Ascending aorta (tissue), 2 donors: ENCODE data around the gene SLIT3. TPM values are rescaled to one million over a fixed set of nuclear protein-coding genes. Genes with fewer than 3 reads are reported as not detected.

Experiments
- DNase-seq, 2 donors: peaks; one replicate each; pipeline ENCODE4 v3.0.0-alpha.2; 2019; ENCODE audit warnings: low spot score in 2 of 2
- H3K27ac ChIP-seq, 2 donors: fragments of 200-600 bp; sonication (generic); one replicate each; pipeline ENCODE4 v1.5.1; 2016 to 2017; ENCODE audit warnings: mild to moderate bottlenecking in 1 of 2
- H3K27me3 ChIP-seq: fragments of 200-600 bp; sonication (generic); one replicate; pipeline ENCODE4 v1.5.1; 2017
- H3K36me3 ChIP-seq, 2 donors: fragments of 200-600 bp; sonication (generic); one replicate each; pipeline ENCODE4 v1.5.1; 2016
- H3K4me1 ChIP-seq, 2 donors: fragments of 200-600 bp; sonication (generic); one replicate each; pipeline ENCODE4 v1.5.1; 2016 to 2017; ENCODE audit warnings: mild to moderate bottlenecking in 1 of 2
- H3K4me3 ChIP-seq, 2 donors: fragments of 200-600 bp; sonication (generic); one replicate each; pipeline ENCODE4 v1.5.1; 2016 to 2017; ENCODE audit warnings: mild to moderate bottlenecking in 1 of 2
- H3K9me3 ChIP-seq, 2 donors: fragments of 200-600 bp; sonication (generic); one replicate each; pipeline ENCODE4 v1.5.1; 2016
- CTCF ChIP-seq, 3 experiments: fragments of 200-600 bp in 2 of 3; fragments of 450-650 bp in 1 of 3; sonication (generic) in 2 of 3; IDR thresholded peaks; one replicate each; pipeline ENCODE4 v1.5.1; 2016 to 2019; ENCODE audit warnings: antibody characterized with exemption in 3 of 3, mild to moderate bottlenecking in 1 of 3, moderate library complexity in 1 of 3
- intact Hi-C: fragments of 100-400 bp; cut with DNase I; formaldehyde crosslinking; loops from one replicate; pipeline ENCODE4 v1.15.1; 2023
- total RNA-seq: library from RNA; depleted of rRNA; stranded (reverse); fragments of >200 nt; gene quantifications from one replicate; pipeline ENCODE4 v1.1.0, GENCODE V29; 2016

SLIT3 gene
- total RNA-seq, 1 donor from 2014 or later: 128 TPM

- H3K9me3 ChIP-seq: no peaks in the 10 kb centered on the region
- H3K27ac ChIP-seq: no peak overlapping the region
- no peaks in the 10 kb centered on the region for H3K36me3 ChIP-seq
- intact Hi-C loops: no loop called here
- no peak overlapping the region for H3K4me3 ChIP-seq
- TF ChIP-seq CTCF (IDR thresholded peaks at IDR 0.05): no peak
- no peaks in the 10 kb centered on the region for H3K4me1 ChIP-seq
- H3K27me3 ChIP-seq: no peaks in the 10 kb centered on the region
- DNase-seq: no peak
Observed at GRCh38 chr5:168872246-168872645, 428.7 kb downstream of the SLIT3 start.

- TF ChIP-seq CTCF (IDR thresholded peaks at IDR 0.05): no peak
- no peak overlapping the region for H3K27ac ChIP-seq
- H3K4me1 ChIP-seq: no peaks in the 10 kb centered on the region
- H3K9me3 ChIP-seq: no peaks in the 10 kb centered on the region
- no peaks in the 10 kb centered on the region for H3K36me3 ChIP-seq
- no peaks in the 10 kb centered on the region for H3K27me3 ChIP-seq
- intact Hi-C loops: no loop called here
- DNase-seq: no peak
- no peak overlapping the region for H3K4me3 ChIP-seq
Observed at GRCh38 chr5:168870910-168871309, 430.0 kb downstream of the SLIT3 start.

- no peak for TF ChIP-seq CTCF (IDR thresholded peaks at IDR 0.05)
- intact Hi-C loops: no loop called here
- H3K27me3 ChIP-seq: no peaks in the 10 kb centered on the region
- H3K4me3 ChIP-seq: no peak overlapping the region
- no peak overlapping the region for H3K27ac ChIP-seq
- no peaks in the 10 kb centered on the region for H3K36me3 ChIP-seq
- DNase-seq: no peak
- no peaks in the 10 kb centered on the region for H3K4me1 ChIP-seq
- no peaks in the 10 kb centered on the region for H3K9me3 ChIP-seq
Observed at GRCh38 chr5:168869615-168870227, 431.2 kb downstream of the SLIT3 start.

- no peaks in the 10 kb centered on the region for H3K9me3 ChIP-seq
- H3K27ac ChIP-seq: no peak overlapping the region
- intact Hi-C loops: no loop called here
- no peaks in the 10 kb centered on the region for H3K4me1 ChIP-seq
- DNase-seq: no peak
- no peak overlapping the region for H3K4me3 ChIP-seq
- no peaks in the 10 kb centered on the region for H3K27me3 ChIP-seq
- no peaks in the 10 kb centered on the region for H3K36me3 ChIP-seq
- no peak for TF ChIP-seq CTCF (IDR thresholded peaks at IDR 0.05)
Observed at GRCh38 chr5:168867241-168867640, 433.7 kb downstream of the SLIT3 start.

- Histone ChIP-seq H3K9me3 (no peaks in the 10 kb centered on the region), H3K4me3 (no peak overlapping the region), H3K27ac (no peak overlapping the region), H3K27me3 (no peaks in the 10 kb centered on the region), H3K36me3 (no peaks in the 10 kb centered on the region), H3K4me1 (no peaks in the 10 kb centered on the region)
- TF ChIP-seq CTCF (IDR thresholded peaks at IDR 0.05): no peak
- intact Hi-C loops: no loop called here
- DNase-seq: no peak
Observed at GRCh38 chr5:168865968-168866367, 435.0 kb downstream of the SLIT3 start.

GRCh38 chr5:168863021-168863420 is 437.9 kb downstream of the SLIT3 start:
- no peaks in the 10 kb centered on the region for H3K36me3 ChIP-seq
- H3K27ac ChIP-seq: no peak overlapping the region
- DNase-seq: no peak
- no peaks in the 10 kb centered on the region for H3K9me3 ChIP-seq
- H3K4me3 ChIP-seq: no peak overlapping the region
- intact Hi-C loops: no loop called here
- H3K4me1 ChIP-seq: no peaks in the 10 kb centered on the region
- TF ChIP-seq CTCF (IDR thresholded peaks at IDR 0.05): no peak
- no peaks in the 10 kb centered on the region for H3K27me3 ChIP-seq
